Measurements from ENCODE around the gene RTN4R.

Gene RTN4R

DNA sequence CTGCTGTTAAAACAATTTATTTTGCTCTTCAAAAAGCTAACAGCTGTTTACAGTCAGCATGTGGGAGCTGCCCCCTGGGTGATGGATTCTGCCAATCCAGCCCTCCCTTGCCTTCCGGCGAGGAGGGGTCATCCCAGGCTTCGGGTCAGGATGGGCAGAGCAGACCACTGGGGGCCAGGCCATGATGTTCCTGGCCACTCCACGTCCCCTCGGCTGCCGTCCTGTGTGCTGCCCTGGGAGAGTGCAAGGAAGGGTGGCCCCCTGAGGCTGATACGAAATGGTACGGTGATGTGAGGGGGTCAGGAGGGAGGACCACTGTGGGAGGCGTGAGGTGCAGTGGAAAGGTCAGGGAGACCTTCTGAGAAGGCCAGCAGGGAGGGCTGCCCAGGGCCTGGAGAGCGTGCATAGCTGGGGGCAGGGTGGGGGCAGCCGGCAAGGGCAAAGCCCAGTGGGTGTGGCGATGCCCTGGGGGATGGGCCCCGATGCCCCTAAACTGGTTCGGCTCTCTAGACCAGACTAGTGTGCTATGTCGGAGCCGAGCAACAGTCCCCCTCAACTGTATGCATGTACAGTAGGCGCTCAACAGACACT, 41.3 kb downstream of the RTN4R start:
- DNase-seq: no peak

DNA sequence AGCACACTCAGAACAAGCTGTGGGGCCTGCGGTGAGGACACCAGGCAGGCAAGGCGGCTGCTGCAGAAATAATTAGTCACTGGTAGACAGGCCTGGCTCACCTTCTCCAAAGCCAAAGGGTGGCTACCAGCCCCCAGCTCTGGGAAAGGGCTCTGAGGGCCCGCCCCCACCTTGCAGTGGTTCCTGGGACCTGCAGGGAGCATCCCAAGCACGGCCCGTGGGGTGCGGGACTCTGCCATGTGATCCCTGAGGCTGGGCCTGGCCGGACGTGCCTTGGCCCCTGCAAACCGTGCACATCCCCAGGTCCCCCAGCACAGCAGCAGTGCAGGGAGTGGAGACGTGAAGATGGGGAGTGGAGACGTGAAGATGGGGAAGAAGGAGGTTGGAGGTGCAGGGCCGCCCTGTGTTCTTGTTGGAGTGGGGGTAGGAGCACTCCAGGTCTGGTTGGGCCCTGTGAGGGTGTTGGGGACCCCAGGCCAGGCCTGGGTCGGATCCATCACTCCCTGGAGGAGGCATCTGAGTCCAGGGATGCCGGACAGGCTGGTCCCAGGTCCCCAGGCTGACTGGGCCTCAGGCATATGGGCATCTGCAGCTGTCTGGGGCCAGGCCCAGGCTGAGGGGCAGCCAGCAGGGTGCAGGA, 41.9 kb downstream of the RTN4R start:
- no peak for DNase-seq

DNA sequence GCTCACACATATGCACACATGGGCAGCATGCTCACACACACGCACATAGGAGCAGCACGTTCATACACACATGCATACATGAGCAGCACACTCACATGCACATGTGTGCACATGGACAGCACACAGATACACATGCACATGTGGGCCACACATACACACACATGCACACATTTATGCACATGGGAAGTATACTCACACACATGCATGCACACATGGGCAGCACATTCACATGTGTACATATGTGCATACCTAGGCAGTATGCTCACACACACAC, 42.5 kb downstream of the RTN4R start:
- DNase-seq: no peak

DNA sequence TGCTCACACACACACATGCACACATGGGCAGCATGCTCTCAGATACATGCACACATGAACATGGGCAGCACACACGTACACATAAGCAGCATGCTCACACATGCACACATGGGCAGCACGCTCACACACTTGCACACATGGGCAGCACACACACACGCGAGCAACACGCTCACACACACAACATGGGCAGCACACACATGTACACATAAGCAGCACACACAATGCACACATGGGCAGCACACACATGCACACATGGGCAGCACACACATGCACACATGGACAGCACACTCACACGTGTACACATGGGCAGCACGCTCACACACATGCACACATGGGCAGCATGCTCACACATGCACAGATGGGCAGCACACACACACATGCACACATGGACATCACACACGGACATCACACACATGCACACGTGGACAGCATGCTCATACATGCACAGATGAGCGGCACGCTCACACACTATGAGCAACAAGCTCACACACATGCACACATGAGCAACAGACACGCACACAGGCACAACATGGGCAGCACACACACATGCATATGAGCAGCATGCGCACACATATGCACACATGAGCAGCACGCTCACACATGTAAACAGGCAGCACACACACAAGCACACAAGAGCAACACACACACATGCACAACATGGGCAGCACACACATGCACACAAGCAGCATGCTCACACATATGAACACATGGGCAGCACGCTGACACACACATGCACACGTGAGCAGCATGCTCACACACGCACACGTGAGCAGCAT, 43.0 kb downstream of the RTN4R start:
- DNase-seq: no peak

DNA sequence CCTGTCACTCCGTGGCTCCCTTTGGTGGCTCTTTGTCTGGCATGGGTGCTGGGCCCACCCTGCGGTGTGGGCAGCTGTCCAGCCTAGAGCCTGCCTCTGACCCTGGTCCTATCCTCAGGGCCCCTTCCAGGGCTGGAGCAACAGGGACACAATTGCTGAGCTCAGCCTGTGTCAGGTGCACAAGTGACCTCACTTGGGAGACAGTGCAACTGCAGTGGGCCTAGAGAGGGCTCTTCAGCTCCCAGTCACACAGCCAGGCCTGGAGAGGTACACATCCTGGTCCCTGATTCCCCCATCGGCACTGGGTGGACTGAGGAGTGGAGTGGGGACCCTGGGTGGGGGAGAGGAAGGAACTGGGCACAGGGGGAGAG, 43.9 kb downstream of the RTN4R start:
- no peak for DNase-seq

DNA sequence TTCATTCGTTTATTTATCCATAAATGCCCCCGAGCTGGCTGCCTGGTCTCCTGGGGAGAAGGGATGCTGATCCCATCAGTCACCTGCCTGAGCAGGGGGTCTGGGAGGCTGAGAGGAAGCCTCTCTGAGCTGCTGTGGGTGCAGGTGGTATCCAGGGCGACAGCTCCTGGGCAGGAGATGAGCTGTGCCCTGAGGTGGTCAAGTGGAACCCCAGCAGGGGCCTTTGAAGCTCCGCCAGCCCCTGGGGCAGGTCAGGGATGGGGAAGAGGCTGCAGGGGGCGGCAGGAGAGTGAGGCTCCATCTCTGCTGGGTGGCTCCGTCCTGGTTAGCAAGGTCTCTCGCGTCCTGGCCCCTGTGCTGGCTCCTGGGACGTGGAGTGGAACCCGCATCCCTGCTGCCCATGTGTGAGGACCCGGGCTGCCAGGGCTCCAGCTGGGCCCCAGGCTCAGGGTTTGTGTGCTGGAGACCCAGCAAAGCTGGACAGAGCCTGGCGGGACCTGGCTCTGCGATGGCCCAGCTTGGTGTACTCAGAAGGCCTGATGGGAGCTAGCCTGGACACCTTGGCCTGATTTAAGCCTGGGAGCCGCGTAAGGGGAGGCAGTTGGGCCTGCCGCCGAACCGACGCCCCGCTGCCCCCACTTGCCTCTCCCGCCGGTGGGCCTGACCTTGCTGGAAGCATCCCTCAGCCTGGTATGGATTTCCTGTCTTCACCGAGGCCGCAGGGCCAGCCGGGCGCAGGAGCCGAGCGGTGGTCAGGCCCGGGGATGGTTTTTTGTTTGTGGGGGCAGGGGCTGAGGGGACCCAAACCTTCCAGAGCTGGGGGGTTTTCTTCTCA, 44.5 kb downstream of the RTN4R start:
- DNase-seq: no peak

DNA sequence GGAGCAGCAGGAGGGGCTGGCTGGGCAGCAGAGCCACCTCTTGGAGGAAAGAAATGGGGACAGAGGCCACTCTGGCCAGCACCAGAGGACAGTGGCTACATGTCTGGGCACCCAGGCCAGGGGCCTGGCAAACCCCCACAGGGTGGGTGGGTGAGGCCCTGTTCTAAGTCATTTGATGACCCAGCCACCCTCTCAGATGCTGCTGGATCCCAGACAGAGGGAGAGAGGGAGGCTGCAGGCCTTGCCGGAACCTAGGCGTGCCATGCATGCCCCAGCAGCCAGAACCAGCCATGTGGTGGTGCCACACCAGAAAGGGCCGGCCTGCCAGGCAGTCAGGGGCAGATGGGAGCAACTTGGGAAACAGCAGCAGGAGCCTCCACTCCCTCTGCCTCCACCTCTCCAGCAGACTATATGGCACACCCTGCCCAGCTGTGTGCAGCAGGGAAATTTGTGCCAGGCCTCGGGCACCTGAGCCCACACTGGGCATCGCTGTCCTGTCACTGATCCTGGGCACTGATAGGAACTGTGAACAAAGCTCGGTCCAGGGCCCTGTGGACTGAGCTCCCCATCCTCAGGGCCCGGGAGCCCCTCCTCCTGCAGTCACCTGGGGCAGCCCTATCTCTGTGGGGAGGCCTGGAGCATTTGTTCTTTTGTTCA, 45.2 kb downstream of the RTN4R start:
- no peak for DNase-seq

DNA sequence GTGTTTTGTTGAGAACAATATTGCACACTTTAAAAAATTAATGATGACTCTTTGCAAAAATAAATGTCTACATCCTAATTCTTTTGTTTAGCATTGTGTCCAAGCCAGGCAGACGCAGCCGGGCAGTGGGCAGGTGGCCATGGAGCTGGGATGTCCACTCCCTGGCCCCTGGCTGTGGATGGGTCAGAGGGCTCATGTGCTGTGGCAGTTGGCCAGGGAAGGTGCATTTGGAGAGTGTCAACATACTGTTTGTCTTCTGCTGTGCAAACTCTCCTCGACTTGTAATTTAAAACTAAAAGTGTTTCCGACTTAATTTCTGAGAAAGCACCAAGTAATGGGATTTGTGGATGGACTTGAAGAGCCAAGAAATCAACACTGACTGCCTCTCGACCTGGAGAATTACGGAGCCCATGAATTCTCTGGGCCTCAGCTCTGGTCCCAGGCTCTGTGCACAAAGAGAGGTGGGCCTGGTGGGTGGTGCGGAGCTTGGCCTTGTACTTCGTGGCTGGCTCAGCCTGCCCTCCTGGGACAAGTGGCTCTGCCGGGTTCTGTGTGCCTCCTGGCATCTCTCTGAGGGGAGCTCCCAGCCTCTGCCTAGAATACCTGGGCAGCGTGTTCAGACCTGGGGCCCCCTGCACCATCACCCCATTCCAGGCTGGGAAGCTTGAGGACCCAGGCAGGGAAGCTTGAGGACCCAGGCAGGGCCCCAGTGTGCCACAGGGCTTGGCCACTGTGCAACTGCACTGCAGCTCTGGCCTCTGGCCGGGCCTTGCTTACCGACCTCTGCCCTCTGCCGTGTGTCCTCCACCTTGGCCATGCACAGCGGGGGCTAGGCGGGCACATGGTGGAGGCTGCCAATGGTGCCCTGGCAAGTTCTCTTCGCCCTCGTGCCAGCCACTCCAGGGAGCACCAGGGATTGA, 46.4 kb downstream of the RTN4R start:
- no peak for DNase-seq

DNA sequence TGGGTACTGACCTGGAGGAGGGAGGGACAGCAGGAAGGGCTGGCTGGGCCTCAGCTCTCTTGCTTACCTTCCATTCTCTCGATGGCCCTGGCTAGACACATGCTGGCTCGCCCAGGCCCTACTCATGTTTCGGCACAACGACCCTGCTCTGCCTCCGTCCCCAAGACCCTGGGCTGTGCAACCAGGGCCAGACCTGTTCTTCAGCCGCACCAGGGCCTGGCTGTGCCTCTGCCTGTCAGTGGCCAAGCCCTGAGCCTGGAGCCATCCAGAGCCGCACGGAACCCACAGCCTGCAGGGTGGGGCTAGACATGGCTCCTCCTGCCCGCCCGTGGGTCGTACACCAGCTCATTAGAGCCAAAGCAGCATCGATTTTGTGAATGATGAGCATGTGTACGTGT, 47.5 kb downstream of the RTN4R start:
- DNase-seq: no peak

DNA sequence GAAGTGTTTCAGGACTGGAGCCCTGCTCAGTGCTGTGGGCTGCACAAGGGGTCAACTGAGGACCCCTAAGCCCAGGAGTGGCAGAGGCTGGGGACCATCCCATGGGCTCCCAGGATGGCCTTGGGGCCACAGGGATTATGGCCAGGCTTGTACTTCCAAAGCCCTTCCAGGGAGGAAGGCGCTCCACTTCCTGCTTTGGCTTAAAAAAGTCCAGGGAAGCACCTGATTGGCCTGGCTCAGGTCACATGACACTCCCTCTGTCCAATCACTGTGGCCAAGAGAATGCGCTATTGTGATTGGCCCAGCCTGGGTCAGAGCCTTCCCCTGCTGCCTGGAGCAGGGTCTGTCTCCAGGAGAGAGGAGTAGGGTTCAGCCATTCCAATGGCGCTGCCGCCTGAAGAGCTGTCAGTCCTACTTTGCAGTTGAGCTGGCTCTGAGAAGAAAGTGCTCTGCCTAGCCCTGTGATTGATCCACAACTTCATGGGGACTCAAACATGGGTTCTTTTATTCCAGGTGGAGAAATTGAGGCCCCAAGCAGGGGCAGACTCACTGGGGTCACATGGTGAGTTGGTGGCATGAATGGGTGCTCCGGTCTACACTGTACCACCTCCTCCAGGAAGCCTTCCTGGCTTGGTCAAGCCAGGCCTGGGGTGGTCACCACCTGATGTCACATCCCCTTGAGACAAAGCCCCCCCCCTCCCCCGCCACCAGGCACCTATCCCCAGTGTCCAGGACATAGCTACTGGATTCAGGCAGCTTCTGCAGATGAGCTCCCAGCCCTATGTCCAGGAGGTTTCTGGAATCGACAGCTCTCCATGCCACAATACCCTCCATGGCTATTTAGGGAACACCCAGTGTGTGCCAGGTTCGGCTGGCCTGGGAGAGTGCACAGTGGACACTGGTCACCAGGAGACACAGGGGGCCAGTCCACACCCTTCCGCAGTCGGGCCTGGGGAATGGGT, 48.2 kb downstream of the RTN4R start:
- DNase-seq: no peak

DNA sequence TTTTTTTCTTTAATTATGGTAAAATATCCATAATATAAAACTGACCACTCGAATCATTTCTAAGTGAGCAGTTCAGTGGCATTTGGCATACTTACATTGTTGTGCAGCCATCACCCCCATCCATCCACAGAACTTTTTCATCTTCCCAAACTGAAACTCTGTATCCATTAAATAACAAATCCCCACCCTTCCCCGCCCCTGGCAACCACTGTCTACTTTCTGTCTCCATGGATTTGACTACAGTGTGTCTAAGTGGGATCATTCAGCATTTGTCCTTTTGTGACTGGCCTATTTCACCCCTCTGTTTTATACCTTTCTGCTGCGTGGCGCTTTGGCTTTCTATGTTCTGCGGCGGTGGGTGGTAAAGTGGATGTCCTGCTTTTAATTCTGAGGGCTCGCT, 49.1 kb downstream of the RTN4R start:
- DNase-seq: no peak

DNA sequence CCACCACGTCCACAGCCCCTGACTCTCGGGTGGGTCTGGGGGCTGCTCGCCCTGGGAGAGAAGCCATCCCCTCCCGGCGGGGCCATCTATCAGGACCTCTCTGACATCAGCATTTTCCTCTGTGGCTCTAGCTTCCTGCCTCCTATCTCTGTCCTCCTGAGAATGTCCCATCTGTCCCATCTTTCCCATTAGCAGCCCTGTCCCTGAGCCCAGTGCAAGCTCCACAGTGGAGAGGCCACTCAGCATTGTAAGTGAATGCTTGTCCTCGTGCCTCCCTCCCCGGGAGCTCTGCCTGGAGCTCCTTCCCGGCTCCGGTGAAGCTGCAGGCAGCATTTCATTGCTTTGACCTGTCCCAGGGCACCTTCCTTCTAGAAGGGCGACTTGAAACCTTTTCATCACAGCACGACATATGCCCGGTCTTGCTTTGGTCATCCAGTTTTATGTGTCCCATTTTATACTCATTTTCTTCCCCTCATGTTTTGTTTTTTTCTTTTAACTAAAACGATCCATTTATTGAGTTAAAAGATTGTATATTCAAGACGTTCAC, 49.7 kb downstream of the RTN4R start:
- no peak for DNase-seq

DNA sequence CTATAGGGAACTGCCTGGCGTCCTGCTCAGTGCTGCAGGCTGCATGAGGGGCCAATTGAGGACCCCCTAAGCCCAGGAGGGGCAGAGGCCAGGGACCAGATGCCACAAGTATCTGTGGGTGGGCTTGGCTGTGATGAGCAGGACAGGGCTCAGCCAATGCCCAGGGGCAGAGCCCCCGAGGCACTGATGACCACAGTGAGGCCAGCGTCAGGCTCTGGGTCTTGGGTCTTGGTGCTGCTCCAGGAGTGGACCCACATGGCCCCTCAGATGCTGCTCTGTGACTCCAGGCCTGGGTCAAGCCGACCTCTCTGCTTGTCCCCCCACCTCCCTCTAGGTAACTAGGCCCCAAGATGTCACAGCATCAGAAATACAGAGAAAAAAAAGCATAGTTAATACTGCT, 50.6 kb downstream of the RTN4R start:
- no peak for DNase-seq

DNA sequence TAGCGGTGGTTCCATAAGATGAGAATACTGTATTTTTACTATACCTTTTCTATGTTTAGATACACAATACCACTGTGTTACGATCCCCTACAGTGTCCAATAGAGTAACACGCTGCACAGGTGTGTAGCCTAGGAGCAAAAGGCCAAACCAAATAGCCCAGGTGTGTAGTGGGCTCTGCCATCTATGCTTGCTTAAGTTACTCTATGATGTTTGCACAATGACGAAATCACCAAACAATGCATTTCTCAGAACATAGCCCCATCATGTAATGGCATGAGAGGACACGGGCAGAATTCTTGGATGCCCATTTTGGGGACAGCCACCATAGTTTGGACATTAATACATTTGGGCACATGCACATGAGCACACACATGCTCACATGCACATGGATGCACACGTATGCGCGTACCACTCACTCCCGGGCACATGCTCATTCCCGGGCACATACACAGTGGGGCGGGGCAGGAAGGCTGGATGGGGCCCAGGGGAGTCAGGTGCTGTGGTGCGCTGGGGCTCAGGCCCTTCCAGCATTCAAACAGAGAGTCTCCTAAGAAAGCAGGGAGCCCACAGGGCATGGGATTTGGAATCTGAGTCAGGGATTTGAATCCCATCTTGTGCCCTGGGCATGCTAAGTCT, 51.1 kb downstream of the RTN4R start:
- no peak for DNase-seq

DNA sequence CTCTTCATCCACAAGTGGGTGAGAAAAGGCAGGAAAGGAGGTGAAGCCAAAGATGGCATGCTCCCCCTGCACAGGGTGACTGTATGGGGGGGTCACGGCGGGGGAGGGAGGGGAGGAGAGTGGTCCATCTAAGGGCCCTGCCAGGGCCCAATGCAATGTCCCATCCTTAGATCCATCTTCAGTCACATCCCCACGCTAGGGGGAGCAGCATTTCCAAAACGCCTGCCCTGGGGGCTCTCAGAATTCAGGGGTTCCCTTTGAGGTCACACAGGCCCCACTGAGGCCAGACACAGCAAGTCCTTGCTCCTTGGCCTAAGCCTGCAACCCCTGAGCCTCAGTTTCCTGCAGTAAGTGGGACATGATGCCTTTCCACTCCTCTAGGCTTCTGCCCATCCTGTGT, 52.4 kb downstream of the RTN4R start:
- DNase-seq: no peak

DNA sequence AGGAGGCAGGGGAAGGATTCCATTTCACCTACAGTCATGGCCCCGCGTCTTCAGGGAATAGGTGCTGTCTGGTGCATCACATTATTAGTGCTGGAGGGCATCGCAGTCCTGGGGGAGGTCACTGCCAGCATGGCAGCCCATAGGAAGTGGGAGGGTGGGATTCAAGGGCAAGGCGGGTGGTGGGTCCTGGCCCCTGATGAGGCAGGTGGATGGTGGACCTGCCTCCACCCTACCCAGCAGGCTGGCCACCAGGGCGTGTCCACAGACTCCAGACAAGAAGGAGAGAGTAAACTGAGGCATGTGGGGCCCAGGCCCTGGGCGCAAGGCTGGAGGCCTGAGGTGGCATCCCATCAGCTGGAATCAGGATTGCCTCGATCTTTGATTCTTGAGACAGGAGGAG, 53.3 kb downstream of the RTN4R start:
- DNase-seq: no peak

DNA sequence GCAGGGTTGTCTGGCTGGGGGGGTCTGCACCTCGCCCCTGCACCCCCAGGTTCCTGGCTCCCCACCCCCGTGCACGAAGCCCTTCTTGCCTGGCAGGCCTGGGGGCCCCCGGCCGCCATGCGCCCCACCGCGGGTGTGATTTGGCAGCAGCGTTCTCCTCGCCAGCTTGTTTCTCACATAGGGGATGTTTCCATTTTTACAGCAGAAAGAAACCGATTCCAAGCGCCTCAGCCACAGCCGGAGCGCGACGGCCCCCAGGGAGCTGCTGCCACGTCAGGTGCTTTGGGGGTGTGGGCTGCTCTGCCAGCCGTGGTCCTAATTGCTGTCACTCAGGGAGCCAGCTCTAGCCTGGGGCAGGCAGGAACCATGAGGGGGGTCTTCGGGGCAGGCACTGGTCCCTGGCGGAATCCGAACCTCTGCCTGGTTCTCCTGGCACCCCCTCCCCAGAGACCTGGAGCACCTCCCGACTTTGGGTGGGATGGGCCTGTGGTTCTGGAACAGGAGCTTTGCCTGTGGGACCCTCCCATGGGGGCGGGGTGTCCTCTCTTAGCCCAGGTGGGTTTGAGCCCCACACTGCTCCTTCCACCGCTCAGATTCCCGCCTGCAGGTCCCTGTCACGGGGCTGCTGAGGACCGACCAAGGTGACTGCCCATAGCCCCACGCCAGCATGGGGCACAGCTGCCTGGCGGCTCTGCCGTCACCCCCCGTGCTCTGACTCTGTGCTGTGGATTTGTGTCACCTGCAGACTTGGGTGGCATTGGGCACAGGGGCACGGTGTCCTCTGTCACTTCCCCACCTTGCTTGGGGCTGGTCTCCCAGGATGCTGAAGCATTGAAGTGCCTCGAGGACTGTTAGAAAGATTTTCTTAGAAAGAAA, 54.0 kb downstream of the RTN4R start:
- DNase-seq: no peak

DNA sequence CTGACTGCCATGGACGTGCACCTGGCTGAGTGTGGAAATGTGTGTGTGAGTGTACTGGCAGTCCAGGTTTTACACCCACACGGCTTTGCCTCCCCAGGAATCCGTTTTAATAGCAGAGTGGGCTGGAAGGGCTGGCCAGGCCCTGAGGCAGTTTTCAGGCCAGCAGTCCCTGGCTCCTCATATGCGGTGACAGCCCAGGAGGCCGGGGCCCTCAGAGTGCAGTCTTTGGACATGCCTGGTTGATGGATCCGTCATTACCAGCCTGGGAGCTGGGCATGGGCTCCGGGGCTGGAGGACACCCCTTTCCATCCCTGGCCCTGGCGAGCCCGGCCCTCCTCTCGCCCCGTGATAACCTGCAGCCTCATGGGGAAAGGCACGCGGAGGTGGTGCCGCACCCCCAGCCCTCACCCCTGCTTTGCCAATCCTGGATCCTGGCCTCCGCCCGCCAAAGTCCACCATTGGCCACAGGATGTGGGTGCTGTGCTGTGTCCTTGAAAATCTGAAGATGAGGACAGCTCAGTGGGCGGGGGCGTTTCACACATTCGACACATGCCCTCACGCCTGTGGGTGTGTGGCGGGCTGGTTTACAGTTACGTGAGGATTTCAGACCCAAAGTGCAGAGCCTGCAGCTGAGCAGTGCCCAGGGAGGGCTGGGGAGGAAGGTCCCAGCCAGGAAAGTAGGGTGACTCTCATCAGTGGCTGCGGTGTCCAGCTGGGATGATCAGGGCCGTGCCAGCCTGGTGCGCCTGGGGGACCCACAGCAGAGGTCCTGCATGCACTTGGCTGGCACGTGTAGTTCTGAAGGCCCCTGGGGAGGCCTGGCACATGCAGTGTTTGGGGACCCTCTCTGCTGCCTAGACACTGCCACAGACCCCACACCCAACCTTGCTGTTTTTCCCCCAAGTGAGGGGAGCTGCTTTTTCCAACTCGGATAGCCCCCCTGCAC, 55.1 kb downstream of the RTN4R start:
- no peak for DNase-seq

Measured in CD4-positive, alpha-beta T cell treated with Interleukin-6 for 4 hours (primary cell).